ENCODE data around the gene PRR23C.

PRR23C gene

GRCh38 chr3:139024968-139025367 lies 19.7 kb downstream of the PRR23C start:
- ChIA-PET CTCF (no interaction called here), POLR2A (no interaction called here)
- no peak for DNase-seq (ENCODE audit: extremely low spot score)
- TF ChIP-seq, protein P1, sequence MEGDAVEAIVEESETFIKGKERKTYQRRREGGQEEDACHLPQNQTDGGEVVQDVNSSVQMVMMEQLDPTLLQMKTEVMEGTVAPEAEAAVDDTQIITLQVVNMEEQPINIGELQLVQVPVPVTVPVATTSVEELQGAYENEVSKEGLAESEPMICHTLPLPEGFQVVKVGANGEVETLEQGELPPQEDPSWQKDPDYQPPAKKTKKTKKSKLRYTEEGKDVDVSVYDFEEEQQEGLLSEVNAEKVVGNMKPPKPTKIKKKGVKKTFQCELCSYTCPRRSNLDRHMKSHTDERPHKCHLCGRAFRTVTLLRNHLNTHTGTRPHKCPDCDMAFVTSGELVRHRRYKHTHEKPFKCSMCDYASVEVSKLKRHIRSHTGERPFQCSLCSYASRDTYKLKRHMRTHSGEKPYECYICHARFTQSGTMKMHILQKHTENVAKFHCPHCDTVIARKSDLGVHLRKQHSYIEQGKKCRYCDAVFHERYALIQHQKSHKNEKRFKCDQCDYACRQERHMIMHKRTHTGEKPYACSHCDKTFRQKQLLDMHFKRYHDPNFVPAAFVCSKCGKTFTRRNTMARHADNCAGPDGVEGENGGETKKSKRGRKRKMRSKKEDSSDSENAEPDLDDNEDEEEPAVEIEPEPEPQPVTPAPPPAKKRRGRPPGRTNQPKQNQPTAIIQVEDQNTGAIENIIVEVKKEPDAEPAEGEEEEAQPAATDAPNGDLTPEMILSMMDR (IDR thresholded peaks at IDR 0.05; ENCODE audit: control extremely low read depth, extremely low read depth, low read depth, missing control alignments), result no peak

DNA sequence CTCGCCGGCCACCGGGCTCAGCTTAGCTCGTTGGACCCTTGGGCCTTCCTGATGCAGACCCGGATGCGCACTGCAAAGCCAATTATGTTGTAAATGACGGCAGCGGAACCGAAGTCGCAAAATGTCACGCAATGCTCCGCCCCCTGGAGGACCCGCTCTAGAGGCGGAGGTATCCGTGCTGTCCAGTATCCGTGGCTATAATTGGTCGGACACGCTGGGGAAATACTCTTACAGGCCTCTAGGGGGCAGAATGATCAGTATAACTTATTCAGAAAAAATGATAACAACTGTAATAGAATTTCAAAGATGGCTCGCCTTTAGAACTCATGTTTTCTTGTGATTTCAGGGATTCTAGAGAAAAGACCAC lies 23.8 kb downstream of the PRR23C start, which contains the start of gene PRR23B:
PRR23B (minus strand) TSS at position 59 of the 367 bp plus-strand sequence. CDS start 265 bp downstream, outside the sequence.
- POLR2A ChIA-PET, result no interaction called here
- DNase-seq (ENCODE audit: extremely low spot score), result no peak
- TF ChIP-seq, protein P1 (IDR thresholded peaks at IDR 0.05; ENCODE audit: control extremely low read depth, extremely low read depth, low read depth, missing control alignments), result no peak
- CTCF ChIA-PET, result no interaction called here

- ChIA-PET CTCF (no interaction called here), POLR2A (no interaction called here)
- no peak for DNase-seq (ENCODE audit: extremely low spot score)
- TF ChIP-seq, protein P1 (IDR thresholded peaks at IDR 0.05; ENCODE audit: control extremely low read depth, extremely low read depth, low read depth, missing control alignments), result no peak
Observed at GRCh38 chr3:139020036-139020867, 24.4 kb downstream of the PRR23C start.

- TF ChIP-seq, protein P1 (IDR thresholded peaks at IDR 0.05; ENCODE audit: control extremely low read depth, extremely low read depth, low read depth, missing control alignments), result no peak
- POLR2A ChIA-PET, result no interaction called here
- no peak for DNase-seq (ENCODE audit: extremely low spot score)
- CTCF ChIA-PET, result interaction anchor here (1.5 kb wide), 1 partner anchor 10 kb away, joined by 3 read pairs; no protein-coding TSS in a partner anchor
Observed at GRCh38 chr3:139016430-139017048, 28.2 kb downstream of the PRR23C start.

- ChIA-PET POLR2A (no interaction called here), CTCF (interaction anchor here (1.1 kb wide), 1 partner anchor 11 kb away, joined by 3 read pairs; no protein-coding TSS in a partner anchor)
- TF ChIP-seq, protein P1 (IDR thresholded peaks at IDR 0.05; ENCODE audit: control extremely low read depth, extremely low read depth, low read depth, missing control alignments), result no peak
- no peak for DNase-seq (ENCODE audit: extremely low spot score)
Observed at GRCh38 chr3:139006051-139006716, 38.5 kb downstream of the PRR23C start, which contains the start of gene PRR23A. TSS of gene PRR23A (minus strand) at chr3:139006268. CDS start at chr3:139006268, 0 bp downstream.

DNA sequence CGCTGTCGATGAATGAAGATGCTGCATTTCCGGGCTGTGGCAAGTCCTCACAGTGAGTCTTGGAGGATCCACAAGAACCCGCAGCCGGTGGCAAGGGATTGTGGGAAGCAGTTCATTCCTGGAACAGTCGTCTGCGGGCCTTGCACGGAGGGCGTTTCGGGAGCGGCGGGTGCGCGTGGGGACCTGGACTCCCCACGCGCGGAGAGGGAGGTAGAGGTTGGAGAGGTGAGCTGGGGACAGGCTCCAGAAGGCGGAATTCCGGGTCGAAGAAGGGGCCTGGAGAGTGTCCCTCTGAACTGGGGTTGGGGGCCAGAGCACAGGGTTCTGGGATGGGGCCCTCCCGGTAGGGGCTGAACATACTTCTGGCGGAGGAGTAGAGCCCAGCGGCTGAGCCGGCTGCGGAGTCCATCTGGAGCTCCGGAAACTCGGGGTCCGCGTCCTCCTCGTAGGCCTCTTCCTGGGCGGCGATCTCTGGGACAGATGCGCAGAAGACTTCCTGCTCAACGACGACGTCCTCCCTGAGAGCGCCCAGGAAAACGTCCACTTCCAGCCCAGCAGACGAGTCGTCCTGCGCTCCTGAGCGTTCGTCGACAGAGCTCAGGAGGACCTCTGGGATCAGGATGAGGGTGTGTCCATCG lies 39.2 kb downstream of the PRR23C start:
- ChIA-PET POLR2A (no interaction called here), CTCF (no interaction called here)
- DNase-seq (ENCODE audit: extremely low spot score), result no peak
- TF ChIP-seq, protein P1 (IDR thresholded peaks at IDR 0.05; ENCODE audit: control extremely low read depth, extremely low read depth, low read depth, missing control alignments), result no peak

Data from GM10248 (cell line).